Measurements from ENCODE around the gene TCF12.

DNA sequence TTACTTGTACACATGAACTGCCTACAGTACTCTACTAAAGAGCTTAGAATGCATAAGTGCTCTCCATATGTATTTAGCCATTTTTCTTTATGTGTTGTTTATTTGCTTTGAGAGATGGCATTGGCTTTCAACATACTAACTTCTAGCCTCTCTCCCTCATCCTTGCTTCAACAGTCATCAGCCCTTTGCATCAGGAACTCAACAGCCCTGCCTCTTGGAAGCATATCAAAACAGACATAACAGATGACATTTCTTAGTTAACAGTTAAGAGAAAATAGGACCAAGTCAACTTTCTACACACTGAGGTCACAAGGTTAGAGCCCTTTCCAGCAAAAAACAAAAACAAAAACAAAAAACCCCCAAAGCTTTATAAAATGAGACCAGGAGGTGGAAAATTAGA lies 145.6 kb downstream of the TCF12 start:
- TF ChIP-seq CTCF (IDR thresholded peaks at IDR 0.05) (no peak), POLR2A (IDR thresholded peaks at IDR 0.05) (no peak)
